ENCODE data around the gene WWOX. TPM values are rescaled to one million over a fixed set of nuclear protein-coding genes. Genes with fewer than 3 reads are reported as not detected.

The WWOX gene
- polyA plus RNA-seq, 1 donor (not counting 4 experiments of a cell fraction or from before 2014, with no cell fraction given): 5.1 TPM

DNA sequence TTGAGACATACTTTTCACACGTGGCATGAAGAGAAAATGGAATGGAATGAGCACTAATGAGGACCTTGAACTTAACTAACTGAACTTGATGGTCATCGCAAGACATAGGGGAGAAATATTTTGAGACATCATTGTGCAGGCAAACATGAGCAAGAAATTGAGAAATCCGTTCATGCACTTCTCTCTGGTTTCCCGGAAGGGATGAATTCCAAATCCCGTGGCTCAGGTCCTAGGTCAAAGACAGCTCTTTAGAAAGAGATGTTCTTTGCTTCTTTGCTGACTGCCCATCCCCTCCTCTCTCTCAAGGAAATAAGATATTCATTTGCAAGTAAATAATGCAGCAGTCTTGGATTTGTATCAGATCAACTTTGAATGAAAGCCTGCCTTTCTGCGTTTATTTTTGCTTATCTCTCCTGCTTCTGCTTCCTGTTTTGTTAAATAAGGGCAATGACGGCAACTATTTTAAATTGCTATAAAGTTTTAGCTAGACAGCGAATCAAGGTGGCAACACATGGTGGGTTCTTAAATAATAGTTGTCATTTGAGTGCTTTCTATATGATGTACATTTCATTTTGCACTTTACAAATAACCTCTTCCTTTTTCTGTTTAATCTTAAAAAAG, 843.3 kb downstream of the WWOX start:
- Histone ChIP-seq H3K27ac (ENCODE audit: control insufficient read depth, insufficient read depth, low read length) (no peak overlapping the region), H3K9me1 (ENCODE audit: control insufficient read depth, extremely low read depth, insufficient read depth, low read length) (no peaks in the 10 kb centered on the region), H3K4me2 (ENCODE audit: control insufficient read depth, extremely low read depth, insufficient read depth, low read depth, low read length) (no peak overlapping the region), H3K36me3 (ENCODE audit: control insufficient read depth in 2 of 2, extremely low read depth in 1 of 2, insufficient read depth in 2 of 2, low read length in 2 of 2) (no peaks in the 10 kb centered on the region), H3K9ac (ENCODE audit: control insufficient read depth, extremely low read depth, insufficient read depth, low read length) (no peak overlapping the region), H3K4me3 (ENCODE audit: control insufficient read depth in 2 of 3, extremely low read depth in 1 of 3, insufficient read depth in 2 of 3, low read depth in 1 of 3, low read length in 3 of 3) (no peak overlapping the region), H3K4me1 (ENCODE audit: control insufficient read depth, extremely low read depth, insufficient read depth, low read length) (no peaks in the 10 kb centered on the region), H2AFZ (ENCODE audit: control insufficient read depth, low read length) (no peak overlapping the region), H3K79me2 (ENCODE audit: control insufficient read depth, insufficient read depth, low read length) (no peaks in the 10 kb centered on the region), H3K9me3 (ENCODE audit: control insufficient read depth, low read depth, low read length) (no peaks in the 10 kb centered on the region), H3K27me3 (ENCODE audit: control insufficient read depth, extremely low read depth, insufficient read depth, low read length) (no peaks in the 10 kb centered on the region), H4K20me1 (ENCODE audit: control insufficient read depth, extremely low read depth, insufficient read depth, low read length) (no peaks in the 10 kb centered on the region)
- FAIRE-seq (no peak), DNase-seq (ENCODE audit: low read depth, low spot score) (no peak)
- TF ChIP-seq EZH2 (IDR thresholded peaks at IDR 0.05; ENCODE audit: low read length) (no peak), CTCF (optimal IDR thresholded peaks at IDR 0.05 in 1 of 3, IDR thresholded peaks at IDR 0.05 in 1 of 3, conservative IDR thresholded peaks at IDR 0.05 in 1 of 3; ENCODE audit: extremely low read depth in 1 of 3, insufficient read depth in 2 of 3, low read length in 3 of 3) (no peak)
- dilution Hi-C loops (cut with MboI; ENCODE audit: extremely low pct_ligation_motif_present, low sequenced_read_pairs): no loop called here

DNA sequence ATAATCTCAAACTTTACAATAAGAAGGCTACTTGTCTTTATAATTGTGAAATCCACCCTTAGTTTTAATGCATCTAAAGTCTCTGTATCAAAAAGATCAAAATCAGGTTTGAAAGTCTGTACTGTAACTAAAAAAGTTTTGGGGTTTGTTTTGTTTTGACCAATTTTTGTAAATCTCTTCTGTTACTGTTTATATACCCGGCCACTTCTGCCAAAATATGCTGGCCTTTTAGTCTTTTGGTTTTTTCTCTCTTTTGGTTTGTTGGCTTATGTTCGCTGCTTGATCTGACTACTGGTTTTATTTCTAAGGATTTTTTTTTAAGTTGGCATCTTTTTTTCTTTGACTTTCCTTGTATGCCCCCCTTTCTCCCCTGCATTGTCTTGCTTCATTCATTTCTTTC, 845.9 kb downstream of the WWOX start:
- Histone ChIP-seq H3K4me1 (ENCODE audit: control insufficient read depth, extremely low read depth, insufficient read depth, low read length) (no peaks in the 10 kb centered on the region), H3K9me3 (ENCODE audit: control insufficient read depth, low read depth, low read length) (no peaks in the 10 kb centered on the region), H3K4me2 (ENCODE audit: control insufficient read depth, extremely low read depth, insufficient read depth, low read depth, low read length) (no peak overlapping the region), H3K27me3 (ENCODE audit: control insufficient read depth, extremely low read depth, insufficient read depth, low read length) (no peaks in the 10 kb centered on the region), H3K9ac (ENCODE audit: control insufficient read depth, extremely low read depth, insufficient read depth, low read length) (no peak overlapping the region), H3K4me3 (ENCODE audit: control insufficient read depth in 2 of 3, extremely low read depth in 1 of 3, insufficient read depth in 2 of 3, low read depth in 1 of 3, low read length in 3 of 3) (no peak overlapping the region), H3K79me2 (ENCODE audit: control insufficient read depth, insufficient read depth, low read length) (no peaks in the 10 kb centered on the region), H3K27ac (ENCODE audit: control insufficient read depth, insufficient read depth, low read length) (no peak overlapping the region), H3K36me3 (ENCODE audit: control insufficient read depth in 2 of 2, extremely low read depth in 1 of 2, insufficient read depth in 2 of 2, low read length in 2 of 2) (no peaks in the 10 kb centered on the region), H3K9me1 (ENCODE audit: control insufficient read depth, extremely low read depth, insufficient read depth, low read length) (no peaks in the 10 kb centered on the region), H4K20me1 (ENCODE audit: control insufficient read depth, extremely low read depth, insufficient read depth, low read length) (no peaks in the 10 kb centered on the region), H2AFZ (ENCODE audit: control insufficient read depth, low read length) (no peak overlapping the region)
- dilution Hi-C loops (cut with MboI; ENCODE audit: extremely low pct_ligation_motif_present, low sequenced_read_pairs): no loop called here
- FAIRE-seq (no peak), DNase-seq (ENCODE audit: low read depth, low spot score) (no peak)
- no peak for TF ChIP-seq EZH2 (IDR thresholded peaks at IDR 0.05; ENCODE audit: low read length)

DNA sequence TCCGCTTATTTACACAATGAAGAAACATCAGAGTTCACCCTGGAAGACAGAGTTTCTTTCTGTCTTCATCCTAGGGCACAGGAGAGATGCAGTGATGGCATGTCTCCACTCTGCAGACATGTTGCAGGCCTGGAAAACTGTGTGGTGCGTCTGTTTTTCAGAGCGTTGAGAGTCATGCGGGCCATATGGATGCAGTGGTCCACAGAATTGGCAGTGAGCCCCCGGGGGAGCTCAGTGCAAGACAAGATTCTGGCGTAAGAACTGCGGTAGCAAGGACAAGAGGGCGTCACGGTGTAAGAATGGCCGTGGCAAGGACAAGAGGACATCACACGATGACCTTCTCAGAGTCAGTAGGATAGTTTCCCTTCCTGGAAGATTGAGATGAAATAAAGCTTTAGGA, 847.1 kb downstream of the WWOX start:
- Histone ChIP-seq H3K9ac (ENCODE audit: control insufficient read depth, extremely low read depth, insufficient read depth, low read length) (no peak overlapping the region), H2AFZ (ENCODE audit: control insufficient read depth, low read length) (no peak overlapping the region), H3K9me1 (ENCODE audit: control insufficient read depth, extremely low read depth, insufficient read depth, low read length) (no peaks in the 10 kb centered on the region), H3K4me2 (ENCODE audit: control insufficient read depth, extremely low read depth, insufficient read depth, low read depth, low read length) (no peak overlapping the region), H3K27me3 (ENCODE audit: control insufficient read depth, extremely low read depth, insufficient read depth, low read length) (no peaks in the 10 kb centered on the region), H3K27ac (ENCODE audit: control insufficient read depth, insufficient read depth, low read length) (no peak overlapping the region), H3K4me1 (ENCODE audit: control insufficient read depth, extremely low read depth, insufficient read depth, low read length) (no peaks in the 10 kb centered on the region), H3K9me3 (ENCODE audit: control insufficient read depth, low read depth, low read length) (no peaks in the 10 kb centered on the region), H4K20me1 (ENCODE audit: control insufficient read depth, extremely low read depth, insufficient read depth, low read length) (no peaks in the 10 kb centered on the region), H3K36me3 (ENCODE audit: control insufficient read depth in 2 of 2, extremely low read depth in 1 of 2, insufficient read depth in 2 of 2, low read length in 2 of 2) (no peaks in the 10 kb centered on the region), H3K79me2 (ENCODE audit: control insufficient read depth, insufficient read depth, low read length) (no peaks in the 10 kb centered on the region), H3K4me3 (ENCODE audit: control insufficient read depth in 2 of 3, extremely low read depth in 1 of 3, insufficient read depth in 2 of 3, low read depth in 1 of 3, low read length in 3 of 3) (no peak overlapping the region)
- no peak for FAIRE-seq
- dilution Hi-C loops (cut with MboI; ENCODE audit: extremely low pct_ligation_motif_present, low sequenced_read_pairs): no loop called here
- TF ChIP-seq EZH2 (IDR thresholded peaks at IDR 0.05; ENCODE audit: low read length): no peak
- no peak for TF ChIP-seq CTCF (optimal IDR thresholded peaks at IDR 0.05 in 1 of 3, IDR thresholded peaks at IDR 0.05 in 1 of 3, conservative IDR thresholded peaks at IDR 0.05 in 1 of 3; ENCODE audit: extremely low read depth in 1 of 3, insufficient read depth in 2 of 3, low read length in 3 of 3)
- no peak for DNase-seq (ENCODE audit: low read depth, low spot score)

All from keratinocyte (primary cell).